ENCODE measurements around the gene SSR1.
"Not testable (repeated sequence)": the region's sequence is repeated elsewhere in the genome, so short reads cannot be mapped to it uniquely, and the experiment has no call there.

SSR1 gene

GRCh38 chr6:7282097-7282906, 30.7 kb downstream of the SSR1 start:
- DNase-seq (ENCODE audit: low read depth in 2 of 2): no peak

- no peak for DNase-seq (ENCODE audit: low read depth in 2 of 2)
Measured at GRCh38 chr6:7276199-7276524, 36.8 kb downstream of the SSR1 start.

- not testable (repeated sequence) for DNase-seq (ENCODE audit: low read depth in 2 of 2)
Measured at GRCh38 chr6:7274525-7274924, 38.5 kb downstream of the SSR1 start.

GRCh38 chr6:7273709-7274108, 39.3 kb downstream of the SSR1 start:
- no peak for DNase-seq (ENCODE audit: low read depth in 2 of 2)

GRCh38 chr6:7271205-7271534, 41.8 kb downstream of the SSR1 start:
- no peak for DNase-seq (ENCODE audit: low read depth in 2 of 2)

- DNase-seq (ENCODE audit: low read depth in 2 of 2): no peak
Measured at GRCh38 chr6:7270320-7271204, 42.4 kb downstream of the SSR1 start.

- no peak for DNase-seq (ENCODE audit: low read depth in 2 of 2)
Measured at GRCh38 chr6:7269816-7270215, 43.2 kb downstream of the SSR1 start.

- DNase-seq (ENCODE audit: low read depth in 2 of 2): no peak
Measured at GRCh38 chr6:7268816-7269555, 44.0 kb downstream of the SSR1 start.

GRCh38 chr6:7268362-7268761, 44.6 kb downstream of the SSR1 start:
- DNase-seq (ENCODE audit: low read depth in 2 of 2): no peak

- DNase-seq (ENCODE audit: low read depth in 2 of 2): no peak
Measured at GRCh38 chr6:7267466-7268091, 45.4 kb downstream of the SSR1 start.

GRCh38 chr6:7267071-7267465, 45.9 kb downstream of the SSR1 start:
- DNase-seq (ENCODE audit: low read depth in 2 of 2): no peak

GRCh38 chr6:7265385-7265726, 47.6 kb downstream of the SSR1 start:
- DNase-seq (ENCODE audit: low read depth in 2 of 2): not testable (repeated sequence)

- DNase-seq (ENCODE audit: low read depth in 2 of 2): no peak
Measured at GRCh38 chr6:7264686-7265384, 48.2 kb downstream of the SSR1 start.

GRCh38 chr6:7264041-7264440, 49.0 kb downstream of the SSR1 start:
- DNase-seq (ENCODE audit: low read depth in 2 of 2): no peak

GRCh38 chr6:7263519-7263805, 49.5 kb downstream of the SSR1 start:
- not testable (repeated sequence) for DNase-seq (ENCODE audit: low read depth in 2 of 2)

GRCh38 chr6:7262746-7263518, 50.1 kb downstream of the SSR1 start:
- no peak for DNase-seq (ENCODE audit: low read depth in 2 of 2)

- DNase-seq (ENCODE audit: low read depth in 2 of 2): no peak
Measured at GRCh38 chr6:7261852-7262461, 51.0 kb downstream of the SSR1 start.

- no peak for DNase-seq (ENCODE audit: low read depth in 2 of 2)
Measured at GRCh38 chr6:7261032-7261841, 51.8 kb downstream of the SSR1 start.

GRCh38 chr6:7260291-7261031, 52.5 kb downstream of the SSR1 start:
- DNase-seq (ENCODE audit: low read depth in 2 of 2): no peak

Data from stimulated activated CD8-positive, alpha-beta memory T cell treated with anti-CD3 and anti-CD28 coated beads, Interleukin-7, amount 100 ng/mL, for 1 hour (primary cell).